GM13977 (cell line): Measurements from ENCODE around the gene JOSD2.

Source experiments
- DNase-seq: peaks from one replicate; pipeline ENCODE4 v3.0.0; 2012; ENCODE audit warnings: low spot score
- CTCF ChIP-seq: IDR thresholded peaks from 2 replicates; pipeline ENCODE4 v1.5.1; 2012; ENCODE audit warnings: mild to moderate bottlenecking, control low read depth; ENCODE audit not compliant: insufficient read depth; ENCODE audit errors: extremely low read depth, missing control alignments
- in situ Hi-C: fragments of 300-500 bp; cut with MboI; formaldehyde crosslinking; loops from one replicate; pipeline ENCODE4 v1.12.0; 2022; ENCODE audit warnings: low sequenced_read_pairs, low pct_unique_long_range_greater_than_20kb, mixed read lengths, inconsistent platforms; ENCODE audit not compliant: unreplicated experiment

The JOSD2 gene

GRCh38 chr19:50555450-50556281 lies 44.7 kb upstream of the JOSD2 start:
- DNase-seq = no peak
- no peak for TF ChIP-seq CTCF
- in situ Hi-C loops = no loop called here

GRCh38 chr19:50555033-50555432 lies 44.0 kb upstream of the JOSD2 start:
- in situ Hi-C loops = no loop called here
- no peak for TF ChIP-seq CTCF
- no peak for DNase-seq

- no peak for TF ChIP-seq CTCF
- DNase-seq = no peak
- in situ Hi-C loops = no loop called here
Measured at GRCh38 chr19:50554212-50554611, 43.2 kb upstream of the JOSD2 start.

- TF ChIP-seq CTCF = no peak
- in situ Hi-C loops = no loop called here
- DNase-seq = no peak
Measured at GRCh38 chr19:50553134-50553703, 42.2 kb upstream of the JOSD2 start.

GRCh38 chr19:50552540-50552939 lies 41.5 kb upstream of the JOSD2 start:
- DNase-seq = no peak
- in situ Hi-C loops = no loop called here
- TF ChIP-seq CTCF = no peak

- in situ Hi-C loops = no loop called here
- TF ChIP-seq CTCF = no peak
Measured at GRCh38 chr19:50551715-50552187, 40.8 kb upstream of the JOSD2 start.

More at GRCh38 chr19:50551715-50552187, 40.8 kb upstream of the JOSD2 start:
- no peak for DNase-seq
